Epithelial cell of proximal tubule (primary cell): ENCODE measurements around the gene RHOBTB1. TPM values are rescaled to one million over a fixed set of nuclear protein-coding genes. Genes with fewer than 3 reads are reported as not detected.
"Not testable (repeated sequence)": the region's sequence is repeated elsewhere in the genome, so short reads cannot be mapped to it uniquely, and the experiment has no call there.

ENCODE experiments used
- DNase-seq: peaks from one replicate; pipeline ENCODE4 v3.0.0-alpha.2; 2011; ENCODE audit warnings: low read depth
- H3K4me3 ChIP-seq: 2 replicates; pipeline ENCODE4 v1.5.1; 2011; ENCODE audit warnings: low read depth, mild to moderate bottlenecking, low read length
- CTCF ChIP-seq: conservative IDR thresholded peaks from 2 replicates; pipeline ENCODE4 v1.5.1; 2012; ENCODE audit warnings: low read depth, mild to moderate bottlenecking, low read length
- total RNA-seq: library from RNA; depleted of rRNA; stranded (reverse); fragments of >200 nt; gene quantifications from 2 replicates; pipeline ENCODE4 v1.2.3, GENCODE V29; 2015

Gene RHOBTB1
- total RNA-seq, 1 donor from 2014 or later, result 22.2 TPM

- no peak for TF ChIP-seq CTCF
- no peak overlapping the region for H3K4me3 ChIP-seq
- DNase-seq, result no peak
Observed at GRCh38 chr10:60973086-60973485, 29.1 kb upstream of the RHOBTB1 start.

- H3K4me3 ChIP-seq, DNase-seq: not testable (repeated sequence)
Observed at GRCh38 chr10:60972181-60972580, 28.2 kb upstream of the RHOBTB1 start.

GRCh38 chr10:60970526-60970925, 26.5 kb upstream of the RHOBTB1 start:
- no peak for DNase-seq
- no peak overlapping the region for H3K4me3 ChIP-seq
- TF ChIP-seq CTCF, result no peak

- TF ChIP-seq CTCF, result no peak
- no peak for DNase-seq
- H3K4me3 ChIP-seq, result no peak overlapping the region
Observed at GRCh38 chr10:60968504-60968903, 24.5 kb upstream of the RHOBTB1 start.

- TF ChIP-seq CTCF, result no peak
- no peak for DNase-seq
- no peak overlapping the region for H3K4me3 ChIP-seq
Observed at GRCh38 chr10:60967854-60968484, 24.0 kb upstream of the RHOBTB1 start.

- no peak overlapping the region for H3K4me3 ChIP-seq
- no peak for DNase-seq
- TF ChIP-seq CTCF, result no peak
Observed at GRCh38 chr10:60967260-60967659, 23.3 kb upstream of the RHOBTB1 start.

- no peak for DNase-seq
- TF ChIP-seq CTCF, result no peak
- H3K4me3 ChIP-seq, result no peak overlapping the region
Observed at GRCh38 chr10:60965696-60966095, 21.7 kb upstream of the RHOBTB1 start.
